ENCODE results near the gene CTCFL. TPM values are rescaled to one million over a fixed set of nuclear protein-coding genes. Genes with fewer than 3 reads are reported as not detected.

CTCFL gene
- total RNA-seq, 4 donors from 2014 or later, result 0.14 TPM; not detected in 3

DNA sequence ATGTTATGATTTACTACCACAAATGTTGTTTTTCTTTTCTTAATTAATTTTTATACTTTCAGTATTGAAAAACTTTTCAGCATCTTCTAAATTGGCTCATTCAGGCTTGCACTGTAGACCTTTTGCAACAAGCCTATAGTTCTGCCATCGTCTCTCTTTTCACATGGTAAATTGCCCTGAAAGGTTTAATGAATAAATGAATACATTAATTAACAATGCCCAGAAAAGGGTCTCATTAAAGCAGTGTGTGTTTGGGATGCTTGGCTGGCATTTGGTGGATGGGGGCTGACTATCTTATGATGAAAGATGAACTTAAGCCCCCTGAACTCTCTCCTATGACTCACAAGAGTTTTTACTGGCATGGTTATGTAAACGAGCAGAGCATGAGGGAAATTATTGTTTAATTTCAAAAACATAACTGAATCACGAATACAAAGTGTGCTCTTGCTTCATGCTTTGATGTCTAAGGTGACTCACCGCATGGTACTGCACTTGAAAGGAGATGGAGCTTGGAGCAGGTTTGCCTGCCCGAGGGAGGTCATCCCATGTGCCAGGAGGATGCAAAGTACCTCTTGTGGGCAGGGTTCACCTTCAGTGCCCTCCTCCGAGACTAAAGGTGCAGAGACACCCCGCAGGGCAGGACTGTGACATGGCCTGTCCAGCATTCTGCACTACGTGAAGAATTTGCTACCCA is 22.2 kb upstream of the CTCFL start:
- WGBS, 2 donors (ENCODE audit: low coverage in 1 of 2), result 30 to 69% methylated on average over 4 to 8 of the region's 8 CpGs
- H3K27ac ChIP-seq, result no peak overlapping the region
- H3K4me1 ChIP-seq, result peaks cover 0 to 34% (median 20%) of the 10 kb centered on the region in 4 donors
- DNase-seq, result no peak
- peak in 2 of 3 donors; percentile 34 to 62 for TF ChIP-seq POLR2AphosphoS5 (IDR thresholded peaks at IDR 0.05)
- TF ChIP-seq, protein P1, sequence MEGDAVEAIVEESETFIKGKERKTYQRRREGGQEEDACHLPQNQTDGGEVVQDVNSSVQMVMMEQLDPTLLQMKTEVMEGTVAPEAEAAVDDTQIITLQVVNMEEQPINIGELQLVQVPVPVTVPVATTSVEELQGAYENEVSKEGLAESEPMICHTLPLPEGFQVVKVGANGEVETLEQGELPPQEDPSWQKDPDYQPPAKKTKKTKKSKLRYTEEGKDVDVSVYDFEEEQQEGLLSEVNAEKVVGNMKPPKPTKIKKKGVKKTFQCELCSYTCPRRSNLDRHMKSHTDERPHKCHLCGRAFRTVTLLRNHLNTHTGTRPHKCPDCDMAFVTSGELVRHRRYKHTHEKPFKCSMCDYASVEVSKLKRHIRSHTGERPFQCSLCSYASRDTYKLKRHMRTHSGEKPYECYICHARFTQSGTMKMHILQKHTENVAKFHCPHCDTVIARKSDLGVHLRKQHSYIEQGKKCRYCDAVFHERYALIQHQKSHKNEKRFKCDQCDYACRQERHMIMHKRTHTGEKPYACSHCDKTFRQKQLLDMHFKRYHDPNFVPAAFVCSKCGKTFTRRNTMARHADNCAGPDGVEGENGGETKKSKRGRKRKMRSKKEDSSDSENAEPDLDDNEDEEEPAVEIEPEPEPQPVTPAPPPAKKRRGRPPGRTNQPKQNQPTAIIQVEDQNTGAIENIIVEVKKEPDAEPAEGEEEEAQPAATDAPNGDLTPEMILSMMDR (IDR thresholded peaks at IDR 0.05), result no peak
- TF ChIP-seq EP300 (IDR thresholded peaks at IDR 0.05; ENCODE audit: low read depth), result no peak
- no peak for TF ChIP-seq POLR2A (IDR thresholded peaks at IDR 0.05)
- in situ Hi-C loops (cut with MboI; ENCODE audit: low pct_ligation_motif_present in 1 of 4, low pct_unique_long_range_greater_than_20kb in 1 of 4, low sequenced_read_pairs in 3 of 4), result no loop called here
- no peaks in the 10 kb centered on the region for H3K9me3 ChIP-seq
- H3K4me3 ChIP-seq, result no peak overlapping the region
- no peaks in the 10 kb centered on the region for H3K36me3 ChIP-seq
- H3K27me3 ChIP-seq, result no peaks in the 10 kb centered on the region
- intact Hi-C loops (cut with DNase I; ENCODE audit: low total_unique reads), result no loop called here

DNA sequence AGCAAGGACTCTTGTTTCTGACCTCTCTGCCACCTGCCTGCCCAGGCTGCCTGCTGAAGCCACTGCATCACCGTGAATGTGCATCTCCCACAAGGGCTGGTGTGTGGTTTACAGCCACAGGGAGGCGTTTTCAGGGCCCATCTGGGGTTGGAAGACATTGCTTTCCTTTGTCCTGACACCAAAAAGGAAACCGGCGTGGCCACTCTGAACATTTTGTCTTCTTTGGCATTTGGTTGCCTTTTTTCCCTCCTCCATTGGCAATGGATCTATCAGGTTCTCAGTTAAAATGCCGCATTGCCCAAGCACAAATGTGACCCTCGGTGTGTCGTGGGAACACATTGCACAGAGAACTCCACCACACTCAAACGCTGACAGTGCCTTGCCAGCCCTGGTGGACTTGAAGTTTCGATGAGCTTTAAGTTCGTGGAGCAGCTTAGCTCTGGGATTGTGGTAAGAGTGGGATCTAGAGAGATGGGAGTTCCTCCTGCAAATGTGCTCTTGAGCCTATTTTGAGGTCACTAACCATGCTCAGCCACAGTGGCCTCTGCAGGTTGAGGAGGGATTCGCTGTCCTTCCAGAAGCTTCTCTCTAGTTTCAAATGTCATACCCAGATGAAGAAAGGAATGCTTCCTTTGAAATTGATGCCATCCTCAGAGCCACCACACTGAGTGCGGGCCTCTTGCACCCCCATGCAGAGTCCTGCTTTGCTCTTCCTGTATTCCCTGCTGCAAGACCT is 21.2 kb upstream of the CTCFL start:
- intact Hi-C loops (cut with DNase I; ENCODE audit: low total_unique reads), result no loop called here
- no peak for DNase-seq
- Histone ChIP-seq H3K4me3 (no peak overlapping the region), H3K27me3 (no peaks in the 10 kb centered on the region), H3K27ac (peak overlapping the region; percentile 70 to 82 (median 72)), H3K36me3 (no peaks in the 10 kb centered on the region), H3K4me1 (peaks cover 0 to 44% (median 26%) of the 10 kb centered on the region in 4 donors), H3K9me3 (no peaks in the 10 kb centered on the region)
- TF ChIP-seq POLR2AphosphoS5 (IDR thresholded peaks at IDR 0.05) (no peak), POLR2A (IDR thresholded peaks at IDR 0.05) (no peak), EP300 (IDR thresholded peaks at IDR 0.05; ENCODE audit: low read depth) (no peak)
- TF ChIP-seq, protein P1 (IDR thresholded peaks at IDR 0.05), result no peak
- in situ Hi-C loops (cut with MboI; ENCODE audit: low pct_ligation_motif_present in 1 of 4, low pct_unique_long_range_greater_than_20kb in 1 of 4, low sequenced_read_pairs in 3 of 4), result no loop called here
- WGBS, 2 donors (ENCODE audit: low coverage in 1 of 2), result 84% methylated on average over 12 of the region's 12 CpGs; no CpG with 5 or more reads in 1 of the 2 donors

- in situ Hi-C loops (cut with MboI; ENCODE audit: low pct_ligation_motif_present in 1 of 4, low pct_unique_long_range_greater_than_20kb in 1 of 4, low sequenced_read_pairs in 3 of 4) (no loop called here), intact Hi-C loops (cut with DNase I; ENCODE audit: low total_unique reads) (no loop called here)
- H3K27ac ChIP-seq, result peak overlapping the region; percentile 70 to 82 (median 76)
- H3K4me1 ChIP-seq, result peaks cover 0 to 55% (median 32%) of the 10 kb centered on the region in 4 donors
- TF ChIP-seq POLR2A (IDR thresholded peaks at IDR 0.05) (peak; percentile 45), POLR2AphosphoS5 (IDR thresholded peaks at IDR 0.05) (peak; percentile 17 to 85 (median 60)), EP300 (IDR thresholded peaks at IDR 0.05; ENCODE audit: low read depth) (peak; percentile 56)
- TF ChIP-seq, protein P1 (IDR thresholded peaks at IDR 0.05), result no peak
- no peaks in the 10 kb centered on the region for H3K9me3 ChIP-seq
- DNase-seq, result peak; percentile 71
- H3K4me3 ChIP-seq, result no peak overlapping the region
- no peaks in the 10 kb centered on the region for H3K27me3 ChIP-seq
- no peaks in the 10 kb centered on the region for H3K36me3 ChIP-seq
- 26 to 34% methylated on average over 8 to 12 of the region's 12 CpGs for WGBS, 2 donors (ENCODE audit: low coverage in 1 of 2)
Measured at GRCh38 chr20:57544838-57545564, 20.1 kb upstream of the CTCFL start.

GRCh38 chr20:57543754-57544153 is 18.8 kb upstream of the CTCFL start:
- Histone ChIP-seq H3K4me3 (no peak overlapping the region), H3K27ac (peak overlapping the region in 2 of 4 donors; percentile 70 to 79), H3K27me3 (no peaks in the 10 kb centered on the region), H3K36me3 (no peaks in the 10 kb centered on the region), H3K9me3 (no peaks in the 10 kb centered on the region), H3K4me1 (peaks cover 0 to 59% (median 32%) of the 10 kb centered on the region in 4 donors)
- no peak for DNase-seq
- in situ Hi-C loops (cut with MboI; ENCODE audit: low pct_ligation_motif_present in 1 of 4, low pct_unique_long_range_greater_than_20kb in 1 of 4, low sequenced_read_pairs in 3 of 4) (no loop called here), intact Hi-C loops (cut with DNase I; ENCODE audit: low total_unique reads) (no loop called here)
- no peak for TF ChIP-seq POLR2AphosphoS5 (IDR thresholded peaks at IDR 0.05)
- WGBS, 2 donors (ENCODE audit: low coverage in 1 of 2), result 35 to 63% methylated on average over 2 of the region's 2 CpGs
